NCI-H526 treated with DMSO at 0.1 percent for 48 hours (cell line): ENCODE results near the gene POM121L2.
"Not testable (repeated sequence)": the region's sequence is repeated elsewhere in the genome, so short reads cannot be mapped to it uniquely, and the experiment has no call there.

Experiments
- DNase-seq: peaks from one replicate; lab custom pipeline; 2025; lab: John Stamatoyannopoulos, UW

Gene POM121L2

GRCh38 chr6:27293436-27294098 is 18.5 kb downstream of the POM121L2 start:
- DNase-seq, result no peak

- no peak for DNase-seq
Observed at GRCh38 chr6:27290850-27291208, 21.2 kb downstream of the POM121L2 start.

GRCh38 chr6:27290065-27290849 is 21.8 kb downstream of the POM121L2 start:
- DNase-seq, result no peak

GRCh38 chr6:27288136-27289044 is 23.7 kb downstream of the POM121L2 start:
- DNase-seq, result no peak

- DNase-seq, result no peak
Observed at GRCh38 chr6:27287751-27288135, 24.3 kb downstream of the POM121L2 start.

GRCh38 chr6:27286141-27286540 is 25.9 kb downstream of the POM121L2 start:
- no peak for DNase-seq

GRCh38 chr6:27283279-27283678 is 28.8 kb downstream of the POM121L2 start:
- DNase-seq, result no peak

- DNase-seq, result no peak
Observed at GRCh38 chr6:27281569-27281968, 30.5 kb downstream of the POM121L2 start.

GRCh38 chr6:27281105-27281539 is 31.0 kb downstream of the POM121L2 start:
- DNase-seq, result no peak

- no peak for DNase-seq
Observed at GRCh38 chr6:27280540-27281000, 31.5 kb downstream of the POM121L2 start.

GRCh38 chr6:27280064-27280539 is 32.0 kb downstream of the POM121L2 start:
- DNase-seq, result no peak

- DNase-seq, result no peak
Observed at GRCh38 chr6:27279513-27280063, 32.5 kb downstream of the POM121L2 start.

- no peak for DNase-seq
Observed at GRCh38 chr6:27275025-27275956, 36.8 kb downstream of the POM121L2 start.

GRCh38 chr6:27273783-27274182 is 38.3 kb downstream of the POM121L2 start:
- DNase-seq, result no peak

GRCh38 chr6:27268803-27269202 is 43.3 kb downstream of the POM121L2 start:
- no peak for DNase-seq

GRCh38 chr6:27267857-27268434 is 44.1 kb downstream of the POM121L2 start:
- no peak for DNase-seq

GRCh38 chr6:27267003-27267402 is 45.1 kb downstream of the POM121L2 start:
- not testable (repeated sequence) for DNase-seq

- no peak for DNase-seq
Observed at GRCh38 chr6:27263886-27264285, 48.2 kb downstream of the POM121L2 start.

- DNase-seq, result no peak
Observed at GRCh38 chr6:27260836-27261375, 51.2 kb downstream of the POM121L2 start.

- no peak for DNase-seq
Observed at GRCh38 chr6:27260369-27260768, 51.7 kb downstream of the POM121L2 start.
